Measurements from ENCODE around the gene OSBPL1A.

DNA sequence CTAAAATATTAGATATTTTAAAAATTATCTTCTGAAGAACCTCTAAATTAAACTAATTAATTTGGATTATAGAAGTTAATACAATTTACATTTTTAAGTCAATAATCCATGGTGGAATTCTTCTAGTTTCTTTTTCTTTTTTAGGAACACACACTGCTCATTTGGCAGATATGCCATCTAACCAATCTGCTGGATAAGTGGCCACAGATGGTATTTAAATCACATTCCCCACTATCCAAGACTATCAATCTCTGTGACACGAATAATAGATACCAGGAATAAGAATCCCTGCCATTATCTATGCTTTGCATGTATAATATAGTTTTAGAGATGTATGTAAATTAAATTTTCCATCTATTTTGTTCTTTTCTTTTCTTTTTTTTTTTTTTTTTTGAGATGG is 200.2 kb downstream of the OSBPL1A start:
- TF ChIP-seq CTCF (IDR thresholded peaks at IDR 0.05) (no peak), POLR2A (IDR thresholded peaks at IDR 0.05) (no peak), EP300 (IDR thresholded peaks at IDR 0.05; ENCODE audit: low read depth) (no peak), POLR2AphosphoS5 (IDR thresholded peaks at IDR 0.05) (no peak)

Data from transverse colon (tissue), 4 donors.